HG03565 (cell line): Measurements from ENCODE around the gene CD19.
"Not testable (repeated sequence)": the region's sequence is repeated elsewhere in the genome, so short reads cannot be mapped to it uniquely, and the experiment has no call there.

Source experiments
- ATAC-seq: cut with Tn5 transposase; IDR thresholded peaks from one replicate; pipeline ENCODE4 v1.9.1; 2021; ENCODE audit warnings: mild to moderate bottlenecking, moderate library complexity; ENCODE audit not compliant: unreplicated experiment

CD19 gene

DNA sequence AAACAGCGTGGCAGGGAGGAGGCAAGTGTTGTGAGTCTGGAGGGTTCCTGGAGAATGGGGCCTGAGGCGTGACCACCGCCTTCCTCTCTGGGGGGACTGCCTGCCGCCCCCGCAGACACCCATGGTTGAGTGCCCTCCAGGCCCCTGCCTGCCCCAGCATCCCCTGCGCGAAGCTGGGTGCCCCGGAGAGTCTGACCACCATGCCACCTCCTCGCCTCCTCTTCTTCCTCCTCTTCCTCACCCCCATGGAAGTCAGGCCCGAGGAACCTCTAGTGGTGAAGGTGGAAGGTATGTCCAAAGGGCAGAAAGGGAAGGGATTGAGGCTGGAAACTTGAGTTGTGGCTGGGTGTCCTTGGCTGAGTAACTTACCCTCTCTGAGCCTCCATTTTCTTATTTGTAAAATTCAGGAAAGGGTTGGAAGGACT lies at the start of gene CD19:
TSS of gene CD19 (plus strand) at position 171 of the 425 bp plus-strand sequence. CDS start at position 201, 30 bp downstream.
- ATAC-seq: no peak

DNA sequence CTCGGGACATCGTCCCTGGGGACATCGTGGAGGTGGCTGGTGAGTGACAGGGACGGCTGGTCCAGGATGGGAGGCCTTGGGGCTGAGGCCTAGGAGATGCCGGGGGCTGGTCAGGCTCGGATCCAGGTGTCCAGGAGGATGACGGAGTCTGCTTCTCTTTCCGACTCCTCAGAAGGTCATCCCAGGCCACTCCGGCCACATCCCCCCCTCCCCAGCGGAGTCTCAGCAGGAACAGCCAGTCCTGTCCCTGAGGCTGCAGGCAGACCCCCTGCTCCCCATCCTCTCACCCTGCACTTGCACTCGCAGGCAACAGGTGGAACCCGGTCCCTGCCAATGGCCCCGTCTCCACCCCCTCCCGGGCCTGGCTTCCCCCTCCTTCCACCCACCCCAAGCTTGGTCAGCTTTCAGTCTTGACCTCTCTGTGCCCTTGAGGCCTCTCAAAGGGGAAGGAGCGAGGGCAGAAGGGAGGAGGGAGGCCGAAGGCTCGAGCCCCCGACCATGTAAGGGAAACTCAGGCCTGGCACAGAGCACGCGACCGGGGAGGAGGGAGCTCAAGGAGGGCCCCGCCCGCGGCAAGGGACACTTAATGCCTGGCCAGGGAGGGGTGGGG lies 49.1 kb upstream of the CD19 start:
- ATAC-seq: no peak

DNA sequence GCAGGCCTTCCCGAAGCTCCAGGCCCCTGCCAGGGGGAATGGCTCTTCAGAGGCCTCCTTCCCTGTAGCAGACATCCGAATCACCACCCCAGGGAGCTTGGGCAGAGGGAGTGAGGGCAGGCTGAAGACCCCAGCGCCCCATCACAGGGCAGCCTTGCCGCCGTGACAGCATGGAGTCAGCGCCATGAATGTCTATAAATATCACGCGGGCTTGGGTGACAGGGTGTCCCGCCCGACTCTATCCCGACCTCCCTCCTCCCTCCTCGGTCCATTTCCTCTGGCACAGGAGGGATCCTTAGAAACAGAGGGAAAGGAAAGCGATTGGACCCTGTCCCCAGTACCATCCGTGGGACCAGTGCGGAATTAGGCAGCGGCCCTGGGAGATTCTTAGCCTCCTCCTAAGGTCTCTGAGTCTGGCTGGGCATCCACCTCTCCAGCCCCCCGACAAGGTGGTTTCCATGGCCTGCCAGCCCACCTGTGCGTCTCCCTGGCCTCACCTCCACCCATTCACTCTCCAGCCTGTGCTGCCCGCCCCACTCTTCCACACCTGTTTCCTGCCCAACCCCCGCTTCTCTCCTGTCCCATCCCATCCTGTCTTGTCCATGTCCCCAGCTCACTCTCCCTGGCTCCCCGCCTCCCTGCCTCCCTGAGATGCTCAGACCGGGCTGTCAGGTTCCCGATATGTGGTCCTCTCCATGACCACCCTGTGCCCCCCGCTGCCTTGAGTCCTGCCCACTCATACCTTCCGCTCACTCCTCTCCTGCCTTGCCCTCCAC lies 48.4 kb upstream of the CD19 start:
- ATAC-seq: no peak

DNA sequence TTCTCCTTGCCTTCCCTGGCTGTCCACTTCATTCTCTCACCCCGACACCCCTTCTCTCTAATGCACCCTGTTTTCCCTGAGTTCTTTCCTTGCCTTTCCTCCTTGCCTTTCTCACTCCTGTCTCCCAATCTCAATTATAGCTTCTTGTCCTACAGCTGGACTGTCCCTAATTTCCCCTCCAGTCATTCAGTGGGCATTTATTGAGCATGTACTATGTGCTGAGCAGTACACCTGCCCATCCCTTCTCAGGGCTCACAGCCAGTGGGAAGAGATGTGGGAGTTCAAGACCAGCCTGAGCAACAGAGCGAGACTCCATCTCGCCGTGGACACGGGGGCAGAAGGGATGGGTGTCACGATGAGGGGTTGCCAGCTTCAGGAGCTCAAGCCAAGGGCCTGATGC lies 47.7 kb upstream of the CD19 start:
- ATAC-seq: no peak

DNA sequence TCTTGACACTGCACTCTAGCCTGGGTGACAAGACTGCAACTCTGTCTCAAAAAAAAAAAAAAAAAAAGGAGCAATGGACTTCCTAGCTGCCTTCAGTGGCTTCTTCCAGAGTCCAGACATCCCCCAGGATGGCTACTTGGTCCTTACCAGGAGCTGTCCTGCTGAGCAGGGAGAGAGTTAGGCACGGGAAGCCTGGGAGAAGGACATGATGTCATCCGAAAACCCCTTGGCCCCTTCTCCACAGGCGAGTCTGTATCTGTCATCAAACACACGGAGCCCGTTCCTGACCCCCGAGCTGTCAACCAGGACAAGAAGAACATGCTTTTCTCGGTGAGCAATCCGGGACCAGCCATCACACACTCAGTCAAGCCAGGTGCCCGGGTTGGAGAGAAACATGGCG lies 44.8 kb upstream of the CD19 start:
- ATAC-seq: no peak

DNA sequence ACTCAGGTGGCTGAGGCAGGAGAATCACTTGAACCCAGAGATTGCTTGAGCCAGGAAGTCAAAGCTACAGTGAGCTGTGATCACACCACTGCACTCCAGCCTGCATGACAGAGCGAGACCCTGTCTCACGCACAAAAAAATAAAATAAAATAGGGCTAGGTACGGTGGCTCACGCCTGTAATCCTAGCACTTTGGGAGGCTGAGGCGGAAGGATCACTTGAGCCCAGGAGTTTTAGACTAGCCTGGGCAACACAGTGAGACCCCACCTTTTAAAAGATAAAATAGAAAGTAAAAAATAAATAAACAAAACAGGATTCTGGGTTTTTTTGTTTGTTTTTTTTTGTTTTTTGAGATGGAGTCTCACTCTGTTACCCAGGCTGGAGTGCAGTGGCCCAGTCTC lies 41.4 kb upstream of the CD19 start:
- ATAC-seq: not testable (repeated sequence)

DNA sequence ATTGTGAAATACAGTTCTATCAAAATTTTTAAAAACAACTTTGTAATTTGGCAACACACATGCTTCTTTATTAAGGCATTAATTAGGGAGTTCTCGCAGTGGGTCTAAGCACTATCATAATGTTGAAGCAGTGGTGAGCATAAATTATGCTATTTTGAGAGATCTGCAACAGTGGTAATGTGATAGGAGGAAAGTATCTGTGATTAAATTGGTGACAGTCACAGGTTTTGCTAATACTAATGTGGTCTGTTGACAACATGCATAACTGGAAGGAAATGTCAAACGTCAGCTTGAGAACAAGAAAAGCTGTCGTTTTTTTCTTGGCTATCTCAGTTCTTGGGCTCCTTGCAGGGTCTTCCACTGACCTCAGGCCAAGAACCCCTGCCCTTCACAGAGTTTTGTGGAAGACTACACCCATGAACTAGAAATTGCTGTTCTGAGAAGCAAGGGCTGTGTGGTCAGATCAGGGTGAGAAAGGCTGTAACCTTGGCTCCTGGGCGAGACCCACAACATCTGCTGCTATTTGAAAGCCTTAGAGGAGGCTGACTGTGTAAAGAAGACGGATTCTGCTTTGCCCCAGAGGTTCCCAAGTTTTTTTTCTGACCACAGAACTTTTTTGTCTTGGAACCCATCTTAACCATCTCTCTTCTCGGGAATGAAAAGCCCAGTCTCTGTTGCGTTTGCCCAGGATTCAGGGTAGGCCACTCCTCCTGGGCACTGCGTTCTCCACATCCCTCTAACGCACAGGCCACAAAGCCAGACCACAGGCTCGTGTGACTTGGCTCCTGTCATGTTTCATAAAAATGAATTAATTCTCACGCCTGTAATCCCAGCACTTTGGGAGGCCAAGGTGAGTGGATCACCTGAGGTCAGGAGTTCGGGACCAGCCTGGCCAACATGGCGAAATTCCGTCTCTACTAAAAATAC lies 39.5 kb upstream of the CD19 start:
- no peak for ATAC-seq

- ATAC-seq: no peak
Observed at GRCh38 chr16:28893291-28893690, 38.5 kb upstream of the CD19 start.

DNA sequence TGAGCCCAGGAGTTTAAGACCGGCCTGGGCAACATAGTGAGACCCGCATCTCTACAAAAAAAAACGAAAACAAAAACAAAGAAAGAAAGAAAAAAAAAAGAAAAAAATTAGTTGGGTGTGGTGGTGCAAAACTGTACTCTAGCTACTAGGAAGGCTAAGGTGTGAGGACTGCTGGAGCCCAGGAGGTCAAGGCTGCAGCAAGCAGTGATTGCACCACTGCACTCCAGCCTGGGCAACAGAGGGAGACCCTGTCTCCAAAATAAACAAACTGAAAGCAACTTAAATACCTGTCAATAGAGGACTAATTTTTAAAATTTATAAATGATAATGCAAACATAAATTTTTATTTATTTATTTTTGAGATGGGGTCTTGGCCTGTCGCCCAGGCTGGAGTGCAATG lies 36.2 kb upstream of the CD19 start:
- no peak for ATAC-seq

DNA sequence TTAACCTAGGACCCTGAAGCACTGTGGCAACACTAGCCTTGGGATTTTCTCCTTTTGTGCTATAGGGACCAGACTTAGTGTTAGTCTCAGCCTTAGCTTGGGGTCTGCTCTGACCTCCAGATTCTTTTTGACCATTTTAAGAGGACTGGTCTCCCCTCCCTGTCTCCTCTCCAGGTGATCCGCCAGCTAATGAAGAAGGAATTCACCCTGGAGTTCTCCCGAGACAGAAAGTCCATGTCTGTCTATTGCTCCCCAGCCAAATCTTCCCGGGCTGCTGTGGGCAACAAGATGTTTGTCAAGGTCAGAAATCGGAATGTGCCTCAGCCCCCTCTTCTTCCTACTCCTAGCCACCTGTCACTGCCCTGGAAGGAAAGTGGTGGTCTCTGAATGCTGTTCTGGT lies 33.9 kb upstream of the CD19 start:
- no peak for ATAC-seq

GRCh38 chr16:28898266-28898665 lies 33.5 kb upstream of the CD19 start:
- no peak for ATAC-seq

DNA sequence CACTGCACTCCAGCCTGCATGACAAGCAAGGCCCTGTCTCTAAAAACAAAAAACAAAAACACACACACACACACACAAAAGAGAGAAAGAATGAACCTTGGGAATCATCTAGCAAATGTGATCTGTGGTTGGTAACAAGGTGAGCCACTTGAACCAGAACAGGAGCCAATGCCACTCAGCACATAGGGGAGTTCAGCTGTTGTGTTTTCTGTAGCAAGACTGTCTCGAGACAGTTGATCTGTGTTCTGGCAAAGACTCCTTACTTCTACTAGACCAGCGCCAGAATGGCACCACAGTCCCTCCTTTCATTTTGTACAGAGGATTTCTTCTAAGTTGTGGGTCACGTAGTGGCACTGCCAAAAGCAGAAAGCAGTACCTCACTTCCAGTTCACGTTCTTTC lies 32.8 kb upstream of the CD19 start:
- no peak for ATAC-seq

- ATAC-seq: no peak
Observed at GRCh38 chr16:28899882-28900590, 31.7 kb upstream of the CD19 start.

DNA sequence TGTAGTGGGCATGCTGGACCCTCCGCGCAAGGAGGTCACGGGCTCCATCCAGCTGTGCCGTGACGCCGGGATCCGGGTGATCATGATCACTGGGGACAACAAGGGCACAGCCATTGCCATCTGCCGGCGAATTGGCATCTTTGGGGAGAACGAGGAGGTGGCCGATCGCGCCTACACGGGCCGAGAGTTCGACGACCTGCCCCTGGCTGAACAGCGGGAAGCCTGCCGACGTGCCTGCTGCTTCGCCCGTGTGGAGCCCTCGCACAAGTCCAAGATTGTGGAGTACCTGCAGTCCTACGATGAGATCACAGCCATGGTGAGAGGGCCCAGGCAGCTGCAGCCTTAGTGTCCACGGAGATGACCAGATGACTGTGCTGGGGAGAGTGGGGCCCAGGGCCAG lies 31.2 kb upstream of the CD19 start:
- no peak for ATAC-seq

GRCh38 chr16:28901862-28902261 lies 29.9 kb upstream of the CD19 start:
- no peak for ATAC-seq

DNA sequence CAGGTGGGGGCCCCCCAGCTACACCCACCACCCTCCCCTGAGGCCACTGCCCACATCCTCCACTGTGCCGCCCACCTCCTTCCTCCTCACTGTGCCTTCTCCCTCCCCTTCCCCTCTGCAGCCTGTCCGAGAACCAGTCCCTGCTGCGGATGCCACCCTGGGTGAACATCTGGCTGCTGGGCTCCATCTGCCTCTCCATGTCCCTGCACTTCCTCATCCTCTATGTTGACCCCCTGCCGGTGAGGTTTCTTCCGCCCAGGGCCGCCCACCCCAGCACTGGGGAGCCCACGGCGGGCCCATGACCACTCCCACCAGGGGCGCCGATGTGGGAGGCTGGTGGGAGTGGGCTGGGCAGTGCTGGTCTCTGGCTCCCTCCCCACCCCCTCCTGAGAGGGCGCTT lies 28.9 kb upstream of the CD19 start:
- no peak for ATAC-seq

DNA sequence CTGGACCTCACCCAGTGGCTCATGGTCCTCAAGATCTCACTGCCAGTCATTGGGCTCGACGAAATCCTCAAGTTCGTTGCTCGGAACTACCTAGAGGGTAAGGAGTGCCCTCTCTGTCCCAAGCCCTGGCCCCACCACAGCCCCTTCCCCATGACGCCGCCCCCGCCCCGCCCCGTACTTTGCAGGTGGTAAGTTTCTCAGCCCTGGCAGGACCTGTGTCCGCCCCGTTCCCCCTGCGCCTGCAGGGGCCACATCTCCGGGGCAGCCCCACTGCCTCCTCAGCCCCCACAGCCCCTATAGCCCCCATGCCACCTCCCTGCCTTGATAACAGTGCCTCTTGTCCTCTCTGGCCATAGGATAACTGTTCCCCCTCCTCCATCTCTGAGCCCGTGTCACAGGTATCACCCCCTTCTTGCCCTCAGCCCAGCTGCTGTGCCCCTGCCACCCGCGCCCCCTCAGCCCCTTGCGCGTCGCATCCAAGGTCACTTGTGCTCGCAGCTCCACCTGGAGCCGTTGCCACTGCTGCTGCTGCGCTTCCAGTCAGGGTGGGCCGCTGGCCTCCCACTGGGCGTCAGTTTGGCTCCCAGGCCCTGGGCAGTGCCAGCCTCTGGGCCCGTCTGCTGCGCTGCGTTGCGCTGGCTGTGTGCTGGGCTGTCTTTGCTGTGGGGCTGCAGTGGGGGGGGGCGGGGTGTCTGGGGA lies 28.3 kb upstream of the CD19 start:
- no peak for ATAC-seq

- no peak for ATAC-seq
Observed at GRCh38 chr16:28904363-28904762, 27.4 kb upstream of the CD19 start.

DNA sequence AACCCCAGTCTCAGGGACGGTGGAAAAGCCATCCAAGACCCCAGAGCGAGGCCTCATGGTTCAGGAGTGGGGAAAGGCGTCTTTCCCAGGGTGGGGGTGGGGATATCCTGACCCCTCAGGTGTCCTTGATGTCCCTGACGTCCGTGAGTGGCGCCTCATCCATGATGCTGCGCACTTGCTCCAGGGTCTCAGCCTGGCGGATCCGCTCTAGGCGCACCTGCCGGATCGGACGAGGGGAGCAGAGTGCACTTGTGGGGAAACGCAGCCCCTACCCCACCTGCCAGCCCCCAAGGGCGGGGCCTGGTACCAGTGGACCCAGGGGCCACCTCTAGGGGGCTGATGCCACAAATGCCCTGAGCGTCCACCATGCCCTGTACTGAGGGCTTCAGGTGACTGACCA lies 26.9 kb upstream of the CD19 start:
- ATAC-seq: no peak

DNA sequence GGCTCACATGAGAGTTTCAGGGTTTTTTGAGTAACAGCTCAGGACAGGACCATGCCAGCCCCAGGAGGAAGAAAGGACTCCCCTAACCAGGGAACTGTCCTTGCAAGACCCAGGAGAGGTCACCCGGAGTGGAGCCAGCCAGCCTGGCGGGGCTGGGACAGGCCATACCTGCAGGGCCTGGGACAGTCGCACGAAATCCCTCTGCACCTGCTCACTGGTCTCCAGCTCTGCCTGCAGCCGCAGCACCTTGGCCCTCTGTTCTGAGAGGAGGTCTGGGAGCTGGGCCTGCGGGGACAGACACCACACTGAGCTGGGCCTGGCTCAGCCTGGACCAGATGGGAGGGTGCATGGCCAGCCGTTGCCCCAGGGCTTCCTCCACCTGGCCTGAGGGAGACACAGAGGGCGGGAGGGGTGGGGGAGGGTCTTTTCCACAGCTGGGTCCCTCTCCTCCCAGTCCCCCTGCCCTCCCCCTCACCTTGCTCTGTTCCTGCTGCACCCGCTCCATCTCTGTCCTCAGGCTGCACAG lies 26.5 kb upstream of the CD19 start:
- ATAC-seq: no peak
